ENCODE data around the gene RANBP3.

Gene RANBP3

GRCh38 chr19:6012426-6013170 is 34.7 kb upstream of the RANBP3 start:
- POLR2A ChIA-PET, result interaction anchor here (0.8 kb wide), 1 partner anchor 412 kb away, joined by 3 read pairs; the partner anchor contains the start of gene KHSRP
- Histone ChIP-seq H3K4me3 (ENCODE audit: low read depth, low read length) (no peak overlapping the region), H3K36me3 (ENCODE audit: control insufficient read depth in 2 of 2, insufficient read depth in 1 of 2, low read length in 2 of 2) (no peaks in the 10 kb centered on the region; a peak in 1 of 3 replicates), H3K27ac (ENCODE audit: extremely low read depth, low read depth, low read length) (no peak overlapping the region), H3K4me1 (ENCODE audit: control insufficient read depth, insufficient read depth, low read length) (no peaks in the 10 kb centered on the region), H3K9me3 (ENCODE audit: control insufficient read depth, insufficient read depth, low read depth, low read length) (no peaks in the 10 kb centered on the region)
- CTCF ChIA-PET, result interaction anchor here (0.6 to 4.0 kb wide), 4 partner anchors 9 to 1930 kb away, joined by 3 to 28 read pairs (median 6); no protein-coding TSS in a partner anchor
- no peak for TF ChIP-seq ZNF449 (tag by site-specific recombination; IDR thresholded peaks at IDR 0.05)
- TF ChIP-seq ZNF792 (tag by site-specific recombination; IDR thresholded peaks at IDR 0.05), result no peak
- TF ChIP-seq TSHZ1 (tag by site-specific recombination; IDR thresholded peaks at IDR 0.05; ENCODE audit: borderline replicate concordance), result no peak

GRCh38 chr19:6011794-6012193 is 33.9 kb upstream of the RANBP3 start:
- no peaks in the 10 kb centered on the region for H3K4me1 ChIP-seq (ENCODE audit: control insufficient read depth, insufficient read depth, low read length)
- no peak overlapping the region for H3K4me3 ChIP-seq (ENCODE audit: low read depth, low read length)
- POLR2A ChIA-PET, result no interaction called here
- TF ChIP-seq OVOL3 (tag by site-specific recombination; IDR thresholded peaks at IDR 0.05), result no peak
- TF ChIP-seq ZNF2 (tag by site-specific recombination; IDR thresholded peaks at IDR 0.05), result no peak
- TF ChIP-seq SP3 (tag by site-specific recombination; IDR thresholded peaks at IDR 0.05), result no peak
- no peak for TF ChIP-seq PRDM1 (tag by site-specific recombination; IDR thresholded peaks at IDR 0.05)
- TF ChIP-seq ZSCAN18 (tag by site-specific recombination; IDR thresholded peaks at IDR 0.05), result no peak
- H3K9me3 ChIP-seq (ENCODE audit: control insufficient read depth, insufficient read depth, low read depth, low read length), result no peaks in the 10 kb centered on the region
- no peaks in the 10 kb centered on the region; a peak in 1 of 3 replicates for H3K36me3 ChIP-seq (ENCODE audit: control insufficient read depth in 2 of 2, insufficient read depth in 1 of 2, low read length in 2 of 2)
- CTCF ChIA-PET, result interaction anchor here (4.0 kb wide), 1 partner anchor 10 kb away, joined by 28 read pairs; no protein-coding TSS in a partner anchor
- no peak overlapping the region for H3K27ac ChIP-seq (ENCODE audit: extremely low read depth, low read depth, low read length)

GRCh38 chr19:6011206-6011605 is 33.3 kb upstream of the RANBP3 start:
- Histone ChIP-seq H3K9me3 (ENCODE audit: control insufficient read depth, insufficient read depth, low read depth, low read length) (no peaks in the 10 kb centered on the region), H3K4me1 (ENCODE audit: control insufficient read depth, insufficient read depth, low read length) (no peaks in the 10 kb centered on the region), H3K4me3 (ENCODE audit: low read depth, low read length) (no peak overlapping the region), H3K27ac (ENCODE audit: extremely low read depth, low read depth, low read length) (no peak overlapping the region), H3K36me3 (ENCODE audit: control insufficient read depth in 2 of 2, insufficient read depth in 1 of 2, low read length in 2 of 2) (no peaks in the 10 kb centered on the region; a peak in 1 of 3 replicates)
- POLR2A ChIA-PET, result no interaction called here
- CTCF ChIA-PET, result interaction anchor here (4.0 kb wide), 1 partner anchor 11 kb away, joined by 28 read pairs; no protein-coding TSS in a partner anchor
- TF ChIP-seq ZNF777 (tag by site-specific recombination; IDR thresholded peaks at IDR 0.05; ENCODE audit: borderline replicate concordance) (no peak), ZNF266 (tag by site-specific recombination; IDR thresholded peaks at IDR 0.05; ENCODE audit: low read depth) (no peak), ZNF776 (tag by site-specific recombination; IDR thresholded peaks at IDR 0.05; ENCODE audit: borderline replicate concordance) (no peak), GLI4 (tag by site-specific recombination; IDR thresholded peaks at IDR 0.05) (no peak), ZNF76 (tag by site-specific recombination; IDR thresholded peaks at IDR 0.05; ENCODE audit: borderline replicate concordance, low read depth) (no peak), GLI2 (tag by site-specific recombination; IDR thresholded peaks at IDR 0.05; ENCODE audit: borderline replicate concordance, low read depth) (no peak), ZNF138 (tag by site-specific recombination; IDR thresholded peaks at IDR 0.05; ENCODE audit: borderline replicate concordance) (no peak), ZSCAN30 (tag by site-specific recombination; IDR thresholded peaks at IDR 0.05) (no peak), ZNF341 (tag by site-specific recombination; IDR thresholded peaks at IDR 0.05; ENCODE audit: low read depth) (no peak), SP3 (tag by site-specific recombination; IDR thresholded peaks at IDR 0.05) (no peak), ZFP69B (tag by site-specific recombination; IDR thresholded peaks at IDR 0.05) (no peak), KLF10 (tag by site-specific recombination; IDR thresholded peaks at IDR 0.05) (no peak), BCL11A (tag by site-specific recombination; IDR thresholded peaks at IDR 0.05; ENCODE audit: low read depth) (no peak), ZNF792 (tag by site-specific recombination; IDR thresholded peaks at IDR 0.05) (no peak), ZNF433 (tag by site-specific recombination; IDR thresholded peaks at IDR 0.05; ENCODE audit: low read depth) (no peak), ZNF26 (tag by site-specific recombination; IDR thresholded peaks at IDR 0.05) (no peak)
